GM18508 (cell line): ENCODE measurements around the gene KCNK16.

ENCODE experiments used
- ATAC-seq: cut with Tn5 transposase; IDR thresholded peaks from one replicate; pipeline ENCODE4 v1.9.1; 2021; ENCODE audit warnings: moderate number of reproducible peaks; ENCODE audit not compliant: insufficient read depth, unreplicated experiment

KCNK16 gene

GRCh38 chr6:39342692-39343395 lies 20.3 kb upstream of the KCNK16 start:
- no peak for ATAC-seq

- no peak for ATAC-seq
Observed at GRCh38 chr6:39341937-39342336, 19.4 kb upstream of the KCNK16 start.

- no peak for ATAC-seq
Observed at GRCh38 chr6:39341352-39341751, 18.9 kb upstream of the KCNK16 start.

- no peak for ATAC-seq
Observed at GRCh38 chr6:39339868-39340550, 17.5 kb upstream of the KCNK16 start.

- no peak for ATAC-seq
Observed at GRCh38 chr6:39339096-39339867, 16.8 kb upstream of the KCNK16 start.

- no peak for ATAC-seq
Observed at GRCh38 chr6:39338397-39338796, 15.9 kb upstream of the KCNK16 start.

- ATAC-seq, result no peak
Observed at GRCh38 chr6:39335780-39336545, 13.5 kb upstream of the KCNK16 start.

GRCh38 chr6:39333644-39334438 lies 11.3 kb upstream of the KCNK16 start:
- ATAC-seq, result no peak

- ATAC-seq, result no peak
Observed at GRCh38 chr6:39330476-39330875, 8.0 kb upstream of the KCNK16 start.

- no peak for ATAC-seq
Observed at GRCh38 chr6:39330057-39330456, 7.6 kb upstream of the KCNK16 start.

- no peak for ATAC-seq
Observed at GRCh38 chr6:39328066-39328465, 5.6 kb upstream of the KCNK16 start.

- no peak for ATAC-seq
Observed at GRCh38 chr6:39327507-39327906, 5.0 kb upstream of the KCNK16 start.

GRCh38 chr6:39321761-39322160 lies 741 bp downstream of the KCNK16 start:
- no peak for ATAC-seq

GRCh38 chr6:39320363-39320984 lies 2.0 kb downstream of the KCNK16 start:
- ATAC-seq, result no peak

- no peak for ATAC-seq
Observed at GRCh38 chr6:39319621-39320362, 2.7 kb downstream of the KCNK16 start.

- no peak for ATAC-seq
Observed at GRCh38 chr6:39317256-39317655, 5.2 kb downstream of the KCNK16 start.

- ATAC-seq, result no peak
Observed at GRCh38 chr6:39314273-39314795, 8.2 kb downstream of the KCNK16 start, which contains the start of gene KCNK17. TSS of gene KCNK17 (minus strand) at chr6:39314419. CDS start at chr6:39314320, 99 bp downstream.

GRCh38 chr6:39313526-39314272 lies 8.8 kb downstream of the KCNK16 start:
- ATAC-seq, result no peak
